Panc1 (cell line): ENCODE data around the gene PRDM7. TPM values are rescaled to one million over a fixed set of nuclear protein-coding genes. Genes with fewer than 3 reads are reported as not detected.
"Not testable (repeated sequence)": the region's sequence is repeated elsewhere in the genome, so short reads cannot be mapped to it uniquely, and the experiment has no call there.

ENCODE experiments used
- ATAC-seq: fragments of 200-7000 bp; cut with Tn5 transposase; 2 replicates; pipeline ENCODE4 v1.9.1; 2020; ENCODE audit warnings: mild to moderate bottlenecking, moderate library complexity
- BruUV-seq: library from RNA; stranded (reverse); fragments of 400-500 nt; replicated peaks from 2 replicates; lab custom pipeline; 2021; lab: Mats Ljungman, UMichigan
- CTCF ChIA-PET: fragments of 300-600 bp; sonication (Branson Sonifier 250); formaldehyde crosslinking; loops from one replicate; lab custom pipeline; 2022; ENCODE audit warnings: antibody characterized with exemption; lab: Charles Lee
- POLR2A ChIA-PET: fragments of 300-600 bp; sonication (Branson Sonifier 250); formaldehyde crosslinking; loops from one replicate; lab custom pipeline; 2022; ENCODE audit warnings: antibody characterized with exemption; lab: Charles Lee
- DNase-seq: peaks from one replicate; pipeline ENCODE4 v3.0.0-alpha.2; 2010; ENCODE audit warnings: low read depth, low spot score
- H3K27ac ChIP-seq: 2 replicates; pipeline ENCODE4 v1.5.1; 2011; ENCODE audit warnings: mild to moderate bottlenecking, low read length, inconsistent platforms
- H3K27me3 ChIP-seq: fragments of 200-500 bp; sonication (Bioruptor generic); 2 replicates; pipeline ENCODE4 v1.6.0; 2014; ENCODE audit warnings: low read length, inconsistent platforms; ENCODE audit not compliant: control insufficient read depth, insufficient read depth
- H3K36me3 ChIP-seq: fragments of 200-500 bp; sonication (Bioruptor generic); 2 replicates; pipeline ENCODE4 v1.5.1; 2014; ENCODE audit warnings: inconsistent platforms, mild to moderate bottlenecking, low read length, moderate library complexity; ENCODE audit not compliant: control insufficient read depth, insufficient read depth
- H3K4me1 ChIP-seq: 2 replicates; pipeline ENCODE4 v1.5.1; 2011; ENCODE audit warnings: inconsistent platforms, mild to moderate bottlenecking, low read length, moderate library complexity; ENCODE audit not compliant: control insufficient read depth, insufficient read depth
- H3K4me3 ChIP-seq, 2 experiments: 2 replicates each; pipeline ENCODE4 v1.5.1; 2011 to 2012; ENCODE audit warnings: low read depth in 2 of 2, low read length in 2 of 2, mild to moderate bottlenecking in 2 of 2, inconsistent platforms in 1 of 2, moderate library complexity in 1 of 2
- H3K9me3 ChIP-seq: fragments of 200-500 bp; sonication (Bioruptor generic); 2 replicates; pipeline ENCODE4 v1.5.1; 2014; ENCODE audit warnings: low read depth, mild to moderate bottlenecking, inconsistent platforms, low read length, moderate library complexity; ENCODE audit not compliant: control insufficient read depth, insufficient read depth
- CTCF ChIP-seq: fragments of 450-650 bp; IDR thresholded peaks from 2 replicates; pipeline ENCODE4 v1.5.1; 2017; ENCODE audit warnings: mild to moderate bottlenecking
- POLR2AphosphoS5 ChIP-seq: IDR thresholded peaks from 2 replicates; pipeline ENCODE4 v1.6.1; 2012; ENCODE audit warnings: mild to moderate bottlenecking, low read depth, low read length, moderate library complexity
- REST ChIP-seq, 2 experiments: IDR thresholded peaks; 2 replicates each; pipeline ENCODE4 v1.6.1; 2011 to 2012; ENCODE audit warnings: low read depth in 2 of 2, control low read depth in 1 of 2, low read length in 1 of 2, mild to moderate bottlenecking in 1 of 2, moderate library complexity in 1 of 2; ENCODE audit not compliant: insufficient read depth in 1 of 2
- SIN3A ChIP-seq: IDR thresholded peaks from 2 replicates; pipeline ENCODE4 v1.6.1; 2012; ENCODE audit warnings: low read depth, mild to moderate bottlenecking, low read length, moderate library complexity, borderline replicate concordance; ENCODE audit not compliant: insufficient read depth
- TCF7L2 ChIP-seq: IDR thresholded peaks from 2 replicates; pipeline ENCODE4 v1.6.1; 2011; ENCODE audit warnings: mild to moderate bottlenecking, low read depth, low read length, inconsistent platforms
- in situ Hi-C: cut with HindIII; loops from 2 replicates; pipeline ENCODE4 v1.10.0; 2016; ENCODE audit warnings: low sequenced_read_pairs, low pct_unique_long_range_greater_than_20kb
- intact Hi-C: fragments of 100-400 bp; cut with micrococcal nuclease; formaldehyde crosslinking; loops from one replicate; pipeline ENCODE4 v1.10.0; 2022; ENCODE audit not compliant: unreplicated experiment
- total RNA-seq: library from RNA; stranded (reverse); gene quantifications from one replicate; pipeline ENCODE4 v1.2.1, GENCODE V29; 2021; ENCODE audit not compliant: unreplicated experiment

Gene PRDM7
- total RNA-seq, 1 experiment from 2014 or later, result not detected

DNA sequence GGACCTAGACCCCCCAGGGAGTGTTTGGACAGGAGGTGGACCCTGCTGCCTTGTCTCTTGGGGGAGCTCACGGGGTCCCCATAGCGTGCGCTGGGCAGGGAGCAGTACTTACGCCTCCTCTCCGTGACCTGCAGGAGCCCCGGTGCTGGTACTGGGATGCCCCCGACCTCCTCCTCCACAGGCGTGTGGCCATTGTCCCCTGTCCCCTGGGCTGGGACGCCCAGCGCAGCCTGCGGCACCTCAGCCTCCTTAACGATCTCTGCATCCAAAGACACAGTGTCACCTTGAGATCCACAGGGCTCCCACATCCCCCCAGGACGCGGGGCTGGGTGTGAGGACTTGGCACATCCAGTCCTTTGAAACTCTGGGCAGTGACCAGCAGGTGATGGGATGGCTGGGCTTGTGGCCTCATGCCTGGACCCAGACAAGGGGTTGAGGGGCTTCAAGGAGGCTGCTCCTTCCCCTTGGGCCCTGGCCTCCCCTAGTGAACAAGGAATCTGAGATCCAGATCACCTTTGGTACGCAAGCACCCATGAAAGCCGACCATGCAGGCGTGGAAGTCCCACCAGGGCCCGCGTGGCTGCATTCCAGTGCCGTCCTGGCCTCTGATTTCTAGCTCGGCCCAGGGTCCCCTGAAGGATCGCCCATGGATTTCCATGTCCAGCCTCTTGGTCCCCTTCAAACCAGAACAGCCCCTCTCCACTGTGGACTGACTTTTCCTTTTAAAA is 67.8 kb downstream of the PRDM7 start:
- CTCF ChIA-PET, result no interaction called here
- in situ Hi-C loops (no loop called here), intact Hi-C loops (no loop called here)
- Histone ChIP-seq H3K9me3 (no peaks in the 10 kb centered on the region), H3K27me3 (no peaks in the 10 kb centered on the region), H3K4me3 (no peak overlapping the region), H3K4me1 (no peaks in the 10 kb centered on the region), H3K36me3 (no peaks in the 10 kb centered on the region), H3K27ac (no peak overlapping the region)
- no peak for ATAC-seq
- BruUV-seq, result no TSS peak
- POLR2A ChIA-PET, result no interaction called here
- no peak for DNase-seq
- TF ChIP-seq POLR2AphosphoS5, result no peak
- no peak for TF ChIP-seq TCF7L2

DNA sequence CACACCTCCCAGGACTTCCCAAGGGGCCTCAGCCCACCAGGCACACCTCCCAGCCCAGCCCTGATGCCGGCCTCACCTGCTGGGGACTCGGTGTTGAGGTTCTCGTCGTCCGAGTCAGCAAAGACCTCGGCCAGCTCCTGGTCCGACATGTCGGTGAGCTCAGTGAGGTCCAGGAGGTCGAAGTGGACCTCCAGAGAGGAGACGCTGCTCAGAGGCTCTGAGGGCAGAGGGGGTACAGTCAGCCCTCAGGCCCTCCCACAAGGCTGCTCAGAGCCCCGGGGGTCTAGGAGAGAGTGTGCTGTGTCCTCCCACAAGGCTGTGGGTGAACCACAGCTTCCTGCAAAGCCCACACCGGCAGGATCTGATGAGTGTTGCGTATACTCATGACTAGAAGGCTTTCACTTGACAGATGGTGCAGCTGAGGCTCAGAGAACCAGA is 68.4 kb downstream of the PRDM7 start:
- ChIA-PET POLR2A (no interaction called here), CTCF (no interaction called here)
- Histone ChIP-seq H3K9me3 (no peaks in the 10 kb centered on the region), H3K27ac (no peak overlapping the region), H3K4me1 (no peaks in the 10 kb centered on the region), H3K36me3 (no peaks in the 10 kb centered on the region), H3K27me3 (no peaks in the 10 kb centered on the region), H3K4me3 (no peak overlapping the region)
- no peak for TF ChIP-seq POLR2AphosphoS5
- no peak for TF ChIP-seq REST (IDR thresholded peaks at IDR 0.05; ENCODE audit: insufficient read depth in 1 of 2, low read depth in 2 of 2, low read length in 1 of 2)
- TF ChIP-seq TCF7L2, result no peak
- no peak for TF ChIP-seq SIN3A
- TF ChIP-seq CTCF, result no peak
- in situ Hi-C loops, result no loop called here
- BruUV-seq, result no TSS peak
- intact Hi-C loops, result no loop called here
- no peak for DNase-seq
- no peak for ATAC-seq

DNA sequence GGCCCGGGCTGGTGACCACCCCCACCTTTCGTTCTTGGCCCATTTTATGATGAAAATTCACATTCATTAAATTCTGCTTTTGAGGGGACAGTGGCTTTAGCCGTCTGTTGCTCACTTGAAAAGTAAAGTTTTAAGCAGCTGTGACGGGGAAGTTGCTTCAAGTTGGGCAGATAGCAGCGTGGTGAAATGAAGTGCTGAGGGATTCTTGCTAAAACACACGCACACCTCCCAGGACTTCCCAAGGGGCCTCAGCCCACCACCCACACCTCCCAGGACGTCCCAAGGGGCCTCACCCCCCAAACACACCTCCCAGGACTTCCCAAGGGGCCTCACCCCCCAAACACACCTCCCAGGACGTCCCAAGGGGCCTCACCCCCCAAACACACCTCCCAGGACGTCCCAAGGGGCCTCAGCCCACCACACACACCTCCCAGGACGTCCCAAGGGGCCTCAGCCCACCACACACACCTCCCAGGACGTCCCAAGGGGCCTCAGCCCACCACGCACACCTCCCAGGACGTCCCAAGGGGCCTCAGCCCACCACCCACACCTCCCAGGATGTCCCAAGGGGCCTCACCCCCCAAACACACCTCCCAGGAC is 69.4 kb downstream of the PRDM7 start:
- in situ Hi-C loops, H3K27me3 ChIP-seq, H3K4me3 ChIP-seq, H3K36me3 ChIP-seq, DNase-seq, CTCF ChIA-PET, H3K9me3 ChIP-seq, ATAC-seq, intact Hi-C loops, BruUV-seq, H3K27ac ChIP-seq, H3K4me1 ChIP-seq, POLR2A ChIA-PET: not testable (repeated sequence)
